ENCODE measurements around the gene DYNLRB2.

DYNLRB2 gene

GRCh38 chr16:80530479-80530878 lies 10.3 kb upstream of the DYNLRB2 start:
- H3K27ac ChIP-seq, result no peak overlapping the region

GRCh38 chr16:80536238-80536637 lies 4.6 kb upstream of the DYNLRB2 start:
- Histone ChIP-seq H3K4me3 (ENCODE audit: low read depth in 1 of 2, low read length in 1 of 2) (no peak overlapping the region), H3K9me3 (no peaks in the 10 kb centered on the region)

More at GRCh38 chr16:80530479-80530878, 10.3 kb upstream of the DYNLRB2 start:
- no peak for TF ChIP-seq CTCF (IDR thresholded peaks at IDR 0.05)
- H3K9me3 ChIP-seq, result no peaks in the 10 kb centered on the region
- no peaks in the 10 kb centered on the region for H3K36me3 ChIP-seq
- peaks cover 25% of the 10 kb centered on the region for H3K27me3 ChIP-seq
- H3K4me3 ChIP-seq (ENCODE audit: low read depth in 1 of 2, low read length in 1 of 2), result no peak overlapping the region
- no peaks in the 10 kb centered on the region for H3K4me1 ChIP-seq (ENCODE audit: control insufficient read depth in 1 of 2, insufficient read depth in 1 of 2, low read depth in 1 of 2, low read length in 1 of 2)

GRCh38 chr16:80541306-80541694 lies 507 bp downstream of the DYNLRB2 start:
- TF ChIP-seq CTCF (IDR thresholded peaks at IDR 0.05), result no peak
- Histone ChIP-seq H3K9me3 (no peaks in the 10 kb centered on the region), H3K4me1 (ENCODE audit: control insufficient read depth in 1 of 2, insufficient read depth in 1 of 2, low read depth in 1 of 2, low read length in 1 of 2) (peaks cover 7 to 8% of the 10 kb centered on the region in 2 experiments), H3K27me3 (peaks cover 35% of the 10 kb centered on the region), H3K27ac (peak overlapping the region; percentile 71), H3K36me3 (no peaks in the 10 kb centered on the region), H3K4me3 (ENCODE audit: low read depth in 1 of 2, low read length in 1 of 2) (peak overlapping the region; percentile 66 to 76)

More at GRCh38 chr16:80536238-80536637, 4.6 kb upstream of the DYNLRB2 start:
- TF ChIP-seq CTCF (IDR thresholded peaks at IDR 0.05), result no peak
- no peaks in the 10 kb centered on the region for H3K36me3 ChIP-seq
- H3K27ac ChIP-seq, result no peak overlapping the region
- H3K4me1 ChIP-seq (ENCODE audit: control insufficient read depth in 1 of 2, insufficient read depth in 1 of 2, low read depth in 1 of 2, low read length in 1 of 2), result peaks cover 7 to 8% of the 10 kb centered on the region in 2 experiments
- H3K27me3 ChIP-seq, result peaks cover 68% of the 10 kb centered on the region

- Histone ChIP-seq H3K4me3 (ENCODE audit: low read depth in 1 of 2, low read length in 1 of 2) (no peak overlapping the region), H3K27me3 (peaks cover 17% of the 10 kb centered on the region), H3K9me3 (no peaks in the 10 kb centered on the region), H3K36me3 (no peaks in the 10 kb centered on the region), H3K4me1 (ENCODE audit: control insufficient read depth in 1 of 2, insufficient read depth in 1 of 2, low read depth in 1 of 2, low read length in 1 of 2) (peaks cover 7 to 8% of the 10 kb centered on the region in 2 experiments), H3K27ac (no peak overlapping the region)
- TF ChIP-seq CTCF (IDR thresholded peaks at IDR 0.05), result no peak
These were observed 2.4 kb downstream of the DYNLRB2 start for GRCh38 chr16:80543162-80543561.

GRCh38 chr16:80544326-80544725 lies 3.5 kb downstream of the DYNLRB2 start:
- no peaks in the 10 kb centered on the region for H3K9me3 ChIP-seq
- H3K27ac ChIP-seq, result no peak overlapping the region
- H3K4me3 ChIP-seq (ENCODE audit: low read depth in 1 of 2, low read length in 1 of 2), result no peak overlapping the region
- H3K27me3 ChIP-seq, result peaks cover 5% of the 10 kb centered on the region
- H3K36me3 ChIP-seq, result no peaks in the 10 kb centered on the region
- peaks cover 7 to 8% of the 10 kb centered on the region in 2 experiments for H3K4me1 ChIP-seq (ENCODE audit: control insufficient read depth in 1 of 2, insufficient read depth in 1 of 2, low read depth in 1 of 2, low read length in 1 of 2)
- TF ChIP-seq CTCF (IDR thresholded peaks at IDR 0.05), result no peak

- Histone ChIP-seq H3K4me1 (ENCODE audit: control insufficient read depth in 1 of 2, insufficient read depth in 1 of 2, low read depth in 1 of 2, low read length in 1 of 2) (peaks cover 0 to 4% of the 10 kb centered on the region in 2 experiments), H3K9me3 (no peaks in the 10 kb centered on the region), H3K4me3 (ENCODE audit: low read depth in 1 of 2, low read length in 1 of 2) (no peak overlapping the region), H3K27ac (no peak overlapping the region), H3K36me3 (no peaks in the 10 kb centered on the region), H3K27me3 (no peaks in the 10 kb centered on the region)
- no peak for TF ChIP-seq CTCF (IDR thresholded peaks at IDR 0.05)
These were observed 5.5 kb downstream of the DYNLRB2 start for GRCh38 chr16:80546249-80546648.

Measured in neutrophil (primary cell).